ENCODE data around the gene OAS2.

Gene OAS2

GRCh38 chr12:112978163-112979040, at the start of gene OAS2:
Gene OAS2, plus strand, starts transcription at chr12:112978519. Its CDS starts 90 bp downstream, at chr12:112978609.
- peak; percentile 38 for DNase-seq (ENCODE audit: low spot score)

GRCh38 chr12:112928978-112929377, 49.3 kb upstream of the OAS2 start:
- DNase-seq (ENCODE audit: low spot score), result no peak

GRCh38 chr12:112929715-112930114, 48.6 kb upstream of the OAS2 start:
- DNase-seq (ENCODE audit: low spot score), result no peak

GRCh38 chr12:112930350-112930749, 48.0 kb upstream of the OAS2 start:
- no peak for DNase-seq (ENCODE audit: low spot score)

- DNase-seq (ENCODE audit: low spot score), result no peak
Observed at GRCh38 chr12:112932485-112933128, 45.7 kb upstream of the OAS2 start.

- no peak for DNase-seq (ENCODE audit: low spot score)
Observed at GRCh38 chr12:112933129-112933505, 45.2 kb upstream of the OAS2 start.

- no peak for DNase-seq (ENCODE audit: low spot score)
Observed at GRCh38 chr12:112936264-112936663, 42.1 kb upstream of the OAS2 start.

GRCh38 chr12:112936927-112937326, 41.4 kb upstream of the OAS2 start:
- DNase-seq (ENCODE audit: low spot score), result no peak

- peak; percentile 56 for DNase-seq (ENCODE audit: low spot score)
Observed at GRCh38 chr12:112937741-112938719, 40.3 kb upstream of the OAS2 start, which contains the start of gene OAS3. Gene OAS3, plus strand, starts transcription at chr12:112938474. Its CDS starts 57 bp downstream, at chr12:112938531.

- DNase-seq (ENCODE audit: low spot score), result no peak
Observed at GRCh38 chr12:112938751-112939150, 39.6 kb upstream of the OAS2 start.

GRCh38 chr12:112939761-112940381, 38.4 kb upstream of the OAS2 start:
- DNase-seq (ENCODE audit: low spot score), result no peak

GRCh38 chr12:112941528-112942335, 36.6 kb upstream of the OAS2 start:
- DNase-seq (ENCODE audit: low spot score), result no peak

GRCh38 chr12:112942572-112942971, 35.7 kb upstream of the OAS2 start:
- DNase-seq (ENCODE audit: low spot score), result no peak

- no peak for DNase-seq (ENCODE audit: low spot score)
Observed at GRCh38 chr12:112944024-112944690, 34.2 kb upstream of the OAS2 start.

- DNase-seq (ENCODE audit: low spot score), result no peak
Observed at GRCh38 chr12:112945515-112945914, 32.8 kb upstream of the OAS2 start.

GRCh38 chr12:112946236-112947000, 31.9 kb upstream of the OAS2 start:
- DNase-seq (ENCODE audit: low spot score), result no peak

- DNase-seq (ENCODE audit: low spot score), result no peak
Observed at GRCh38 chr12:112947314-112947713, 31.0 kb upstream of the OAS2 start.

- DNase-seq (ENCODE audit: low spot score), result no peak
Observed at GRCh38 chr12:112947761-112948160, 30.6 kb upstream of the OAS2 start.

GRCh38 chr12:112948806-112949205, 29.5 kb upstream of the OAS2 start:
- DNase-seq (ENCODE audit: low spot score), result no peak

All from COLO829 (cell line).